CD4-positive, alpha-beta T cell (primary cell): ENCODE data around the gene FSTL4. TPM values are rescaled to one million over a fixed set of nuclear protein-coding genes. Genes with fewer than 3 reads are reported as not detected.

Source experiments
- ATAC-seq: fragments of 200-7000 bp; cut with Tn5 transposase; one replicate; pipeline ENCODE4 v1.10.0; 2022; ENCODE audit warnings: mild to moderate bottlenecking; ENCODE audit not compliant: poor library complexity
- CTCF ChIA-PET: fragments of 350-600 bp; sonication (Branson Sonifier 250); formaldehyde crosslinking; loops from one replicate; lab custom pipeline; 2021; ENCODE audit warnings: antibody characterized with exemption, inconsistent platforms; lab: Charles Lee
- POLR2A ChIA-PET: fragments of 350-600 bp; sonication (Branson Sonifier 250); formaldehyde crosslinking; loops from one replicate; lab custom pipeline; 2021; ENCODE audit warnings: antibody characterized with exemption, inconsistent platforms; lab: Charles Lee
- DNase-seq, 14 experiments: peaks; one replicate each; pipeline ENCODE4 v3.0.0-alpha.2; 2013 to 2020; ENCODE audit warnings: mixed read lengths in 2 of 14
- H3K27ac ChIP-seq, 2 donors: one replicate each; pipeline versions ENCODE4 v1.5.1 to v1.7.0; 2013; ENCODE audit warnings: low read length in 2 of 2, low read depth in 1 of 2, mild to moderate bottlenecking in 1 of 2
- H3K27me3 ChIP-seq, 2 experiments: 1 replicate in 1 of 2; 2 replicates in 1 of 2; pipeline versions ENCODE4 v1.6.1 to v1.7.0; 2013; ENCODE audit warnings: low read length in 2 of 2, control low read depth in 1 of 2, mild to moderate bottlenecking in 1 of 2, moderate library complexity in 1 of 2; ENCODE audit not compliant: insufficient read depth in 2 of 2, control insufficient read depth in 1 of 2
- H3K36me3 ChIP-seq: one replicate; pipeline ENCODE4 v1.6.1; 2013; ENCODE audit warnings: low read length, control low read depth; ENCODE audit not compliant: insufficient read depth
- H3K4me1 ChIP-seq: one replicate; pipeline ENCODE4 v1.6.1; 2013; ENCODE audit warnings: low read length, control low read depth; ENCODE audit not compliant: insufficient read depth
- H3K4me3 ChIP-seq: one replicate; pipeline ENCODE4 v1.5.1; 2013; ENCODE audit warnings: mild to moderate bottlenecking, low read length, moderate library complexity
- H3K9me3 ChIP-seq, 2 experiments: 1 replicate in 1 of 2; 2 replicates in 1 of 2; pipeline versions ENCODE4 v1.6.1 to v1.7.0; 2013; ENCODE audit warnings: low read length in 2 of 2, mild to moderate bottlenecking in 2 of 2, control low read depth in 1 of 2, moderate library complexity in 1 of 2; ENCODE audit not compliant: control insufficient read depth in 1 of 2, insufficient read depth in 1 of 2
- H3K27ac Mint-ChIP-seq: one replicate; pipeline ENCODE4 v1.8.0; 2020; ENCODE audit warnings: mixed read lengths
- H3K27me3 Mint-ChIP-seq: one replicate; pipeline ENCODE4 v1.8.0; 2021; ENCODE audit warnings: mixed read lengths
- H3K36me3 Mint-ChIP-seq: one replicate; pipeline ENCODE4 v1.8.0; 2021; ENCODE audit warnings: low read depth, mixed read lengths
- H3K4me1 Mint-ChIP-seq: one replicate; pipeline ENCODE4 v1.8.0; 2021; ENCODE audit warnings: low read depth, mixed read lengths
- H3K4me3 Mint-ChIP-seq: one replicate; pipeline ENCODE4 v1.8.0; 2020; ENCODE audit warnings: mild to moderate bottlenecking, mixed read lengths
- H3K9me3 Mint-ChIP-seq: one replicate; pipeline ENCODE4 v1.8.0; 2020; ENCODE audit warnings: mixed read lengths
- CTCF ChIP-seq: fragments of 200-600 bp; IDR thresholded peaks from one replicate; pipeline ENCODE4 v1.8.0; 2022; ENCODE audit warnings: antibody characterized with exemption, mild to moderate bottlenecking
- intact Hi-C, 2 experiments: fragments of 100-400 bp; cut with DNase I in 1 of 2; cut with micrococcal nuclease in 1 of 2; formaldehyde crosslinking; loops; one replicate each; pipeline versions ENCODE4 v1.15.1 to v1.9.0; 2023 to 2025; cut with DNase I, micrococcal nuclease
- total RNA-seq, 174 experiments: library from RNA in 2 of 174; stranded (reverse) in 2 of 174; gene quantifications; one replicate each; pipeline ENCODE4 v1.2.3 and lab custom pipeline; 2021 to 2026

FSTL4 gene
- total RNA-seq, 2 experiments from 2014 or later = not detected

DNA sequence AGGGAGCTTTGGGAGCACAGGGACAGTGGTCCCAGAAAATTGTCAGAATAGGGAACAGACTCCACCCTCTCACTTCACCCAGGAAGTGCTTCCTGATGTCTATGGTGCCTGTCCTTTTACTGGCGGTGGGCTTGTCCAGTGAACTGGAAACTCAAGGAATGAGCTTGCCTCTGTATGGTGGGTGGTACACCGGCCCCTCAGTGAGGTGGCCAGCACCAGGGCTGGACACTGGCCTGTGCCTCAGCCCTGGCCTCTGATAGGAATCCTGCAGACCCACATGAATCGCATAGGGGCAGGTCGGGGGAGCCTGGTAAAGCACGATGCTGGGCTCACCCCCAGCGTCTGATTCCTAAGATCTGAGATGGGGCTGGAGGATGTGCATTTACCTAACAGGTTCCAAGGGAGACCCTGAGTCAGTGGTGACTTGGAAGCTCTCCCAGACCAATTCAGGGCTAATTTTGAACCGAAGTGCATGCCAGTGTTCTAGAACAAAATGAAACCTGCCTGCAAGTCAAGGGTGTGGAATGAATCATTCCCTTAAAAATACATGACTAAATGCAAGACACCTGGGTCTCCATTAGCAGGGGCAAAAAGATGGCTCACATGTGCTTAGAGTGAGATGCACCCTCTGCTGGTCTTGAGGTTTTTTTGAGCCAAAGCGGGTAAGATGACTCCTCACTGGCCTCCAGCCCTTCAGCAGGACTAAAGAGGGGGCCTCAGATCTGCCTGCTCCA is 382.2 kb downstream of the FSTL4 start:
- Histone ChIP-seq H3K4me1 (peaks cover 3% of the 10 kb centered on the region), H3K27ac (no peak overlapping the region), H3K27me3 (no peaks in the 10 kb centered on the region), H3K36me3 (no peaks in the 10 kb centered on the region), H3K4me3 (no peak overlapping the region), H3K9me3 (no peaks in the 10 kb centered on the region)
- ATAC-seq = no peak
- H3K9me3 Mint-ChIP-seq = no peaks in the 10 kb centered on the region
- H3K27ac Mint-ChIP-seq = no peak overlapping the region
- intact Hi-C loops = no loop called here
- no peaks in the 10 kb centered on the region for H3K4me1 Mint-ChIP-seq
- no peak for TF ChIP-seq CTCF
- ChIA-PET POLR2A (no interaction called here), CTCF (no interaction called here)
- no peaks in the 10 kb centered on the region for H3K36me3 Mint-ChIP-seq
- H3K4me3 Mint-ChIP-seq = no peak overlapping the region
- no peaks in the 10 kb centered on the region for H3K27me3 Mint-ChIP-seq
- no peak for DNase-seq

DNA sequence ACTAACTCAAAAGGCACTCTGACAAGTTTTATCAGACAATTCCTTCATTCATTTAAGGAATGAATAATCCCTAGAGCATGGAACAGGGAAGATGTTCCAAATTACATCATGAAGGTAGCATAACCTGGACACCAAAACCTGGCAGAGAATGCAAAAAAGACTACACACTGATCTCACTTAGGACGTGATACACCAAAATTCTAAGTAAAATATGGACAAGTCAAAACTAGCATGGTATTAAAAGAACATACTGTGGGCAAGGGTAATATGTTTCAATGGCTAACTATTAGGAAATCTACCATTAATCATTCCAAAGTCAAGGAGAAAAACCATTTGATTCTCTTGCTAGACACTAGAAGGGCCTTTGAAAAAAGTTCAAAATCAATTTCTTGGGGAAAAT is 384.0 kb downstream of the FSTL4 start:
- H3K36me3 ChIP-seq = no peaks in the 10 kb centered on the region
- Mint-ChIP-seq H3K27me3 (no peaks in the 10 kb centered on the region), H3K4me1 (no peaks in the 10 kb centered on the region), H3K36me3 (no peaks in the 10 kb centered on the region), H3K27ac (no peak overlapping the region), H3K4me3 (no peak overlapping the region), H3K9me3 (no peaks in the 10 kb centered on the region)
- no peak for DNase-seq
- no peaks in the 10 kb centered on the region for H3K27me3 ChIP-seq
- POLR2A ChIA-PET = no interaction called here
- no peaks in the 10 kb centered on the region for H3K4me1 ChIP-seq
- intact Hi-C loops = no loop called here
- H3K9me3 ChIP-seq = no peaks in the 10 kb centered on the region
- no peak for ATAC-seq
- H3K27ac ChIP-seq = no peak overlapping the region
- TF ChIP-seq CTCF = no peak
- CTCF ChIA-PET = no interaction called here
- H3K4me3 ChIP-seq = no peak overlapping the region

DNA sequence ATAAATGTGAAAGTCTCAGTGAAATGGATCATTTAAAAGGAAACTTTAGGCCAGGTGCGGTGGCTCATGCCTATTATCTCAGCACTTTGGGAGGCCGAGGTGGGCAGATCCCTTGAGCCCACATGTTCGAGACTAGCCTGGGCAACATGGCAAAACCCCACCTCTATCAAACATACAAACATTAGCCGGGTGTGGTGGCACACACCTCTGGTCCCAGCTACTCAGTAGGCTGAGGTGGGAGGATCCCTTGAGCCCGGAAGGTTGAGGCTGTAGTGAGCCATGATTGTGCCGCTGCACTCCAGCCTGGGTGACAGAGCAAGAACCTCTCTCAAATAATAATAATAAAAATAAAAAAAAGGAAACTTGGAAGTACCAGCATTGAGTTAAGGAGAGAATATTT is 384.4 kb downstream of the FSTL4 start:
- ChIA-PET POLR2A (no interaction called here), CTCF (no interaction called here)
- Histone ChIP-seq H3K4me3 (no peak overlapping the region), H3K36me3 (no peaks in the 10 kb centered on the region), H3K27ac (no peak overlapping the region), H3K9me3 (no peaks in the 10 kb centered on the region), H3K27me3 (no peaks in the 10 kb centered on the region), H3K4me1 (no peaks in the 10 kb centered on the region)
- no peak overlapping the region for H3K4me3 Mint-ChIP-seq
- H3K36me3 Mint-ChIP-seq = no peaks in the 10 kb centered on the region
- H3K27me3 Mint-ChIP-seq = no peaks in the 10 kb centered on the region
- TF ChIP-seq CTCF = no peak
- intact Hi-C loops = no loop called here
- H3K4me1 Mint-ChIP-seq = no peaks in the 10 kb centered on the region
- no peak for DNase-seq
- ATAC-seq = no peak
- H3K9me3 Mint-ChIP-seq = no peaks in the 10 kb centered on the region
- no peak overlapping the region for H3K27ac Mint-ChIP-seq
